Limb (tissue), 2 donors: Measurements from ENCODE around the gene EPPIN.
"Not testable (repeated sequence)": the region's sequence is repeated elsewhere in the genome, so short reads cannot be mapped to it uniquely, and the experiment has no call there.

Experiments used
- DNase-seq, 2 donors: peaks; one replicate each; pipeline ENCODE4 v3.0.0-alpha.2; 2016; ENCODE audit errors: extremely low spot score in 2 of 2

Gene EPPIN

GRCh38 chr20:45547206-45547770 is at the start of gene EPPIN:
Gene EPPIN (minus strand): TSS chr20:45547401. CDS start chr20:45547357, 44 bp downstream.
- no peak for DNase-seq

DNA sequence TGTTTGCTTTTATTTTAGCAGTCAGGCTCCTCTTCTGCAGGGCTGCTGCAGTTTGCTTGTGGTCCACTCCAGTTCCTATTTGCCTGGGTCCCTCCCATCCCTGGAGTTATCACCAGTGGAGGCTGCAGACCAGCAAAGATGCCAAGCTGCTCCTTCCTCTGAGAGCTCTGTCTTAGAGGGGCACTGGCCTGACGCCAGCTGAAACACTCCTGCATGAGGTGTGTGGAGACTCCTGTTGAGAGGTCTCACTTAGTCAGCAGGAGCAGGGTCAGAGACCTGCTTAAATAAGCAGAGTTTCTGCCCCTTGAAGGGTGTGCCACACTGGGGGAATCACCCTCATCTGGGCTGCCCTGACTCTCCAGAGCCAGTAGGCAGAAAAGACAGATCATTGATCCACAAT is 48.0 kb upstream of the EPPIN start:
- DNase-seq = no peak

- DNase-seq = no peak
Measured at GRCh38 chr20:45593498-45593897, 46.3 kb upstream of the EPPIN start.

- no peak for DNase-seq
Measured at GRCh38 chr20:45592574-45593189, 45.5 kb upstream of the EPPIN start.

DNA sequence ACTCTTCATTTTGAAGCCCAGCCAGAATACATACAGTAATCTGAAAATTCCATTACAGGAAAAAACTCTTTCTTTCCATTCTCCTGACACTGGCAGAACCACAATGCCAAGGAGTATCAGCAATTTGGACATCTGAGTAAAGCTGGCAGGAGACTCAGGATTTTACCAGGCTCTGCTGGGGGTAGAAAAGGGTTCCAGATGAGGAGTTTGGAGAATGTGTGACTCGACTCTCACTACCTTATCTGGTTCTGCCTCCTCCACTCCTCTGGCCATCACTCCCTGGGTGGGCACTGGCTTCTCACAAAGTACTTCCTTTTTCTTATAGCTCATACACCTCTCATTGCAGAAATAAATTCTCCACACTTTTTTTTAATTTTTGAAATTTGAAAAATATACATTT is 42.5 kb upstream of the EPPIN start:
- DNase-seq = no peak

GRCh38 chr20:45588800-45589199 is 41.6 kb upstream of the EPPIN start:
- no peak for DNase-seq

DNA sequence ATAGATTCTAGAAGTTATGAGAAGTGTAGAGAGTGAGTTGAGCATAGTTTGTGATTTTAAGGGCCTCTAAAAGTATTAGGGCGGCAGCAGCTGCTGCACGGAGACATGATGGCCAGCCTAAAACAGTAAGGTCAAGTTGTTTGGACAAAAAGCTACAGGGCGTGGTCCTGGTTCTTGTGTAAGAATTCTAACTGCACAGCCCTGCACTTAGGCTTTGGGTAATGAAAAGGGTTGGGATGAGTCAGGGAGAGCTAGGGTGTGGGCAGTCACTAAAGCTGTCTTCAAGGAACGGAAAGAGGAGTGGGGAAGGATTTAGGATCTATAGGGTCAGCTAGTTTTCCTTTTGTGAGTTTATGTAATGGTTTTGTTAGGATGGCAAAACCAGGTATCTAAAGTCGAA is 38.8 kb upstream of the EPPIN start:
- DNase-seq = not testable (repeated sequence)

DNA sequence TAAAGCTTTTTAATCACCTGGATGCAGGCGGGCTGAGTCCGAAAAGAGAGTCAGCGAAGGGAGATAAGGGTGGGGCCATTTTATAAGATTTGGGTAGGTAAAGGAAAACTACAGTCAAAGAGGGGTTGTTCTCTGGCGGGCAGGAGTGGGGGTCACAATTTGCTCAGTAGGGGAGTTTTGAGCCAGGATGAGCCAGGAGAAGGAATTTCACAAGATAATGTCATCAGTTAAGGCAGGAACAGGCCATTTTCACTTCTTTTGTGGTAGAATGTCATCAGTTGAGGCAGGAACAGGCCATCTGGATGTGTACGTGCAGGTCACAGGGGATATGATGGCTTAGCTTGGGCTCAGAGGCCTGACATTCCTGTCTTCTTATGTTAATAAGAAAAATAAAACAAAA is 37.1 kb upstream of the EPPIN start:
- DNase-seq = not testable (repeated sequence)

DNA sequence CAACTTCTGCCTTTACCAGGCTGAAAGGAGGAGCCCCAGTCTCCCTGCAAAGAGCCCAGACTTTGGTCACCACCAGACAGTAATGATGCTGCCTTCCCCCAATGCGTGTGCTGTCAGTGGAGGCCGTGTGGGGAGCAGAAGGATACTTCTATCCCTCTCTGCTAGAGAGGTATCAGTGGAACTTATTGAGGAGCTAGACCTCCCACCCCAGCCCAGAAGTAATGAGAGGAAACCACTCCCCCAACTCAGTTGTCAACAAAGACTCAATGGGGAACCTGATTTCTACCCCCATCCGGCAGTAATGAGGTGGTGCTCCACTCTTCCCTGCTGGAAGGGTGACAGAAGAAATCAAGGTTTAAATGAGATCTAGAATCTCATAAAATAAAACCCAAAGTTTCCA is 36.3 kb upstream of the EPPIN start:
- DNase-seq = no peak

DNA sequence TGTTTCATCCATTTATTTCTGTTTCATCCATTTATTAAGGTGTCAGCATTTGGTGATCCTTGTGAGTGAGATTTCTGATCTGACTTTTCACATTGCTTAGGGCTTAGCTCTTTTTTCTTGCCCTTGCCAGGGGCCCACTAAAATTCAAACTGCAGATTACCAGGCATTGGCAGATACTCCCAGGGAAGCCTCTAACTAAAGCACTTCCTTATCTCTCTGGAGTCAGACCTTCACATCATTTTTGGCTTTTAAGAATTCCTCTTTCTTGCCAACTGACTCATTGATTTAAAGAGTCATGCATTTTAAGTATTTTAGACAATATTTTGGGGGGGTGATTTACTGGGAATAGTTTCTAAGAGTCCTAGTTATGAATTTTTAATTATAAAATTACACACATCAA is 34.5 kb upstream of the EPPIN start:
- DNase-seq = no peak

DNA sequence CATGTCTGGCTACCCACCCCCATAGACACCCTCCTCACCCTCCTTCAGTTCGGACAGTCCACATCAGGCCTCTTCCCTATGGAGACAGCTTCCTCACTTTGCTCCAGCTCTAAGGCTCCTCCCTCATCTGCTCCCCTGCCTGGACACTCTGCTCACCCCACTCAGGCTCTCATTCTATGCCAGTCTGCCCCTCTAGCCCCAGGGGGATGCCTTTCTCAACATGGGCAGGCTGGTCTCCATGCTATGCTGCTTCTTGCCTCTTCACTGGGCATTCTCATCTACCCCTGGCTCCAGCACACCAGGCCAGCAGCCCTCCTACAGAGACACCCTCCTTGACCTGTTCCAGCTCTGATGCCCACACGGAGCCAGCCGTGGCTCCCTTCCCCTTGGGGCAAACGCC is 32.0 kb upstream of the EPPIN start, which contains the start of gene WFDC8:
WFDC8 (minus strand) TSS at position 101 of the 400 bp plus-strand sequence; CDS start at position 64, 37 bp downstream.
- no peak for DNase-seq

DNA sequence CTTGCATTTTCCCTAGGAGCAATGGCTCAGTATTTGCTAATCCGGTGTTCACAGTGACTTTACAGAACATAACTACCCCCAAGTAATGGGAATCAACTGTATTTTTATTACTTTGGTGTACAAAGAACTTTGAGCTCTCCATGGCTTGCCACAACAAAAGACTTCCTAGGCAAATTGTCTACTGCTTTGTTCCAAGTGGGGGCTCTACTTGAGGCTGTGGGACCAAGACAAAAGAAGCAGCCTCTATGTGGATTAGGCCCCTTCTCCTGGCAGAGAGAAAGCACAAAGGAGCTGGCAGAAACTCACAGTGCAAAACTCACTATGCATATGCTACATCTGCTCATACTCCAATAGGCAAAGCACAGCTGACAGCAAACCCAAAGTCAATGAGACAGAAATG is 31.0 kb upstream of the EPPIN start:
- DNase-seq = no peak

DNA sequence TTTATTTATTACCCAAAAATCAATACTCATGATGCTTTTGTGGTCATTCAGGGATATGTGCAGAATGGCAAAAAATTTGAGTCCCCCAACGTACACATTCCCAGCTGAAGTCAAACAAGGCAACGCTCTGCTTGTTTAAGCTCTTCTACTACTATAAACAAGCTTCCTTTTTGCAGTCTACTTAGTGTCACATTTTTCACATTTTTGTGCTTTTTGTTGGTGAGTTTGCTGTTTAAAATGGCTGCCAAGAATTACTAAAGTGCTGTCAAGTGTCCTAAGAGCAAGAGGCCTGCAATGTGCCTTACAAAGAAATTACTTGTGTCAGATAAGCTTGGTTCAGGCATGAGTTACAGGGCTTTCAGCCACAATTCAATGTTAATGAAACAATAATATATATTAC is 29.8 kb upstream of the EPPIN start:
- no peak for DNase-seq

DNA sequence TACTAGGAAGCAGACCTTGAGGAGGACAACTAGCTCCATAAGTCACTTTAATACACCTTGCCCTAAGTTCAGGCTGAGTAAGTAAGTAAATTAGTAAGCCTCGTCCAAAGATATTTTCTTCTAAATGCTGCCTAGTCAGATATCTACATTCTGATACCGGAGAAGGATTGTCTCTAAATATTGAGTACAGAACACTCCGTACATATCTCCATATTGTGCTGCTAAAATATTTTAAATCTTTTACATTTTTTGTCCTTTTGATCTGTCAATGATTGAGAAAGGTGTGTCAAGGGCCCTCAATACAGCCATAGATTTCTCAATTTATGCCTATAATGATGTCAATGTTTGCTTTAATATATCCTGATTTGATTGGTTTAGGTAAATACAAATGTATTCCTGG is 28.7 kb upstream of the EPPIN start:
- no peak for DNase-seq

DNA sequence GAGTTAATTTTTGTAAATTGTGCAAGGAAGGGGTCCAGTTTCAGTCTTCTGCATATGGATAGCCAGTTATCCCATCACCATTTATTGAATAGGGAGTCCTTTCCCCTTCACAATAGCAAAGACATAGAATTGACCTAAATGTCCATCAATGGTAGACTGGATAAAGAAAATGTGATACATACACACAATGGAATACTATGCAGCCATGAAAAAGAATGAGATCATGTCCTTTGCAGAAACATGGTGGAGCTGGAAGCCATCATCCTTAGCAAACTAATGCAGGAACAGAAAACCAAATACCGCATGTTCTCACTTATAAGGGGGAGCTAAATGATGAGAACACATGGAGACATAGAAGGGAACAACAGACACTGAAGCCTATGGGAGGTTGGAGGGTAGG is 22.4 kb upstream of the EPPIN start:
- not testable (repeated sequence) for DNase-seq

GRCh38 chr20:45564760-45565276 is 17.6 kb upstream of the EPPIN start:
- no peak for DNase-seq

DNA sequence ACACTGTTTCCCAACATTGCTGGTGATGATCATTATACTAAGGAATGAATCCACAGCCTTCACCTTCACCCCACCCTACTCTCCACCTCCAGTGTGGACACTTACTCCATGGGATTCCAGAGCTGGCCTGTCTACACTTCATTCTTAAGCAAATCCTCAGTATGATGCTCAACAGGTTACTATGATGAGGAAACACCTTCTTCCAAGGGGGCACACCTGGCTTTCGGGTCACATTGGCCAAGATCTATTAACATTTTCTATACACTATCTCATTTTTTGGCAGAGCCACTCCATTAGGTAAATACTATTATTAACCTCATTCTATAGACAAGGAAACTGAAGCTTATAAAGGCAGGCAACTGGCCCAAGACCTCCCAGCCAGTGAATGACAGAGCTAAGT is 8.0 kb upstream of the EPPIN start:
- DNase-seq = no peak

- DNase-seq = no peak
Measured at GRCh38 chr20:45552456-45552855, 5.3 kb upstream of the EPPIN start.

- DNase-seq = no peak
Measured at GRCh38 chr20:45550765-45551164, 3.6 kb upstream of the EPPIN start.

DNA sequence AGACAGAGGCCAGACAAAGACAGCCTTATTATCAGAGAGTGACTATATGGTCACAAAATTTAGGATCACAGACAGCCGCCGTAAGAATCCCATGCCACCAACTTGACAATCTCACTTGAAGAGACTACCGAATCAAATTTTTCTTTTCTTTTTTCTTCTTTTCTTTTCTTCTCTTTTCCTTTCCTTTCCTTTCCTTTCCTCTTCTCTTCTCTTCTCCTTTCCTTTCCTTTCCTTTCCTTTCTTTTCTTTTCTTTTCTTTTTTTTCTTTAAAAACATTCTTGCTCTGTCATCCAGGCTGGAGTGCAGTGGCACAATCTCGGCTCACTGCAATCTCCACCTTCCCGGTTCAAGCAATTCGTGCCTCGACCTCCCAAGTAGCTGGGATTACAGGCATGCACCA is 1.2 kb upstream of the EPPIN start:
- no peak for DNase-seq

- peak in 1 of 2 donors; percentile 23 for DNase-seq
Measured at GRCh38 chr20:45545754-45546453, 1.3 kb downstream of the EPPIN start.

DNA sequence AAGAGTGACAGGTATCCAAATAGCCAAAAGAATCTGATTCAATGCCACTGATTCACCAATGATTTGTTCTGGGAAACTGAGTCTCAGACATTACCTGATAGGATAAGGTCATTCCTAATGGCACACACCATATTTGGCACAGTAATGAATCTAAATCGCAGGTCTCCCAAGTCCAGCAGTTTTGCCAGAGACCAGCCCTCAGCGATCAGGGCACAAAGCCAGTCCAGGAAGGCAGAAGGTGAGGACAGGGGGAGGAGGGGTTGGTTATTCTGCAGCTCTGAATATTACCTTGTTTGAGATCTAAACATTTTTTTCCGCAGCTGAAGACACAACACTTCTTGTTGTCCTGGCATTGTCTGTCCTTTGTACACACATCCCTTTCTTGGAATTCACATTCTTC is 1.9 kb downstream of the EPPIN start:
- DNase-seq = no peak

GRCh38 chr20:45539382-45539781 is 7.8 kb downstream of the EPPIN start, which contains the start of gene WFDC6:
Gene WFDC6 (minus strand): TSS chr20:45539482. CDS start chr20:45539407, 75 bp downstream.
- no peak for DNase-seq
